Measurements from ENCODE around the gene ANKS3.

Gene ANKS3

GRCh38 chr16:4661661-4662060, 72.4 kb downstream of the ANKS3 start:
- no peak for TF ChIP-seq CTCF (IDR thresholded peaks at IDR 0.05; ENCODE audit: borderline replicate concordance, extremely low read depth, low read length, poor library complexity, severe bottlenecking)
- TF ChIP-seq EZH2 (IDR thresholded peaks at IDR 0.05; ENCODE audit: borderline replicate concordance, low read depth, low read length, severe bottlenecking), result no peak
- peak; percentile 64 for DNase-seq

GRCh38 chr16:4660454-4661007, 73.5 kb downstream of the ANKS3 start:
- H3K36me3 ChIP-seq (ENCODE audit: insufficient read depth, low read length), result peaks cover 56% of the 10 kb centered on the region

More at GRCh38 chr16:4661661-4662060, 72.4 kb downstream of the ANKS3 start:
- H3K79me2 ChIP-seq (ENCODE audit: insufficient read depth, low read length), result peaks cover 13% of the 10 kb centered on the region; the same call in 1 of the 2 replicates
- no peak overlapping the region for H3K27ac ChIP-seq (ENCODE audit: low read length)
- no peak overlapping the region for H3K4me2 ChIP-seq (ENCODE audit: insufficient read depth, low read length)
- no peaks in the 10 kb centered on the region for H3K27me3 ChIP-seq (ENCODE audit: insufficient read depth, low read length, poor library complexity)
- H4K20me1 ChIP-seq (ENCODE audit: insufficient read depth, low read length), result peaks cover 28% of the 10 kb centered on the region
- no peaks in the 10 kb centered on the region for H3K9me3 ChIP-seq (ENCODE audit: insufficient read depth, low read length, severe bottlenecking)
- no peak overlapping the region for H3K9ac ChIP-seq (ENCODE audit: low read depth, low read length)
- peak; percentile 50 for ATAC-seq (ENCODE audit: insufficient read depth, low read depth)
- H3K36me3 ChIP-seq (ENCODE audit: insufficient read depth, low read length), result peaks cover 52% of the 10 kb centered on the region
- H3K4me1 ChIP-seq (ENCODE audit: insufficient read depth, low read length), result peaks cover 11% of the 10 kb centered on the region
- H3K4me3 ChIP-seq (ENCODE audit: low read depth in 1 of 2, low read length in 2 of 2), result no peak overlapping the region
- no peak overlapping the region for H2AFZ ChIP-seq (ENCODE audit: low read depth, low read length)

GRCh38 chr16:4659363-4660353, 74.4 kb downstream of the ANKS3 start:
- no peaks in the 10 kb centered on the region for H3K9me3 ChIP-seq (ENCODE audit: insufficient read depth, low read length, severe bottlenecking)
- H3K36me3 ChIP-seq (ENCODE audit: insufficient read depth, low read length), result peaks cover 60% of the 10 kb centered on the region
- no peak for TF ChIP-seq EZH2 (IDR thresholded peaks at IDR 0.05; ENCODE audit: borderline replicate concordance, low read depth, low read length, severe bottlenecking)
- TF ChIP-seq CTCF (IDR thresholded peaks at IDR 0.05; ENCODE audit: borderline replicate concordance, extremely low read depth, low read length, poor library complexity, severe bottlenecking), result no peak
- H3K79me2 ChIP-seq (ENCODE audit: insufficient read depth, low read length), result peaks cover 13% of the 10 kb centered on the region; the same call in 1 of the 2 replicates
- H3K4me3 ChIP-seq (ENCODE audit: low read depth in 1 of 2, low read length in 2 of 2), result no peak overlapping the region
- no peak for ATAC-seq (ENCODE audit: insufficient read depth, low read depth)
- H3K4me1 ChIP-seq (ENCODE audit: insufficient read depth, low read length), result peaks cover 7% of the 10 kb centered on the region
- DNase-seq, result no peak
- H3K27me3 ChIP-seq (ENCODE audit: insufficient read depth, low read length, poor library complexity), result no peaks in the 10 kb centered on the region
- no peak overlapping the region for H2AFZ ChIP-seq (ENCODE audit: low read depth, low read length)
- H3K9ac ChIP-seq (ENCODE audit: low read depth, low read length), result no peak overlapping the region
- H3K4me2 ChIP-seq (ENCODE audit: insufficient read depth, low read length), result no peak overlapping the region
- peaks cover 33% of the 10 kb centered on the region for H4K20me1 ChIP-seq (ENCODE audit: insufficient read depth, low read length)
- H3K27ac ChIP-seq (ENCODE audit: low read length), result no peak overlapping the region

More at GRCh38 chr16:4660454-4661007, 73.5 kb downstream of the ANKS3 start:
- DNase-seq (peak; percentile 77), ATAC-seq (ENCODE audit: insufficient read depth, low read depth) (peak; percentile 69)
- Histone ChIP-seq H3K79me2 (ENCODE audit: insufficient read depth, low read length) (peaks cover 13% of the 10 kb centered on the region; the same call in 1 of the 2 replicates), H3K4me3 (ENCODE audit: low read depth in 1 of 2, low read length in 2 of 2) (no peak overlapping the region), H3K27me3 (ENCODE audit: insufficient read depth, low read length, poor library complexity) (no peaks in the 10 kb centered on the region), H3K27ac (ENCODE audit: low read length) (no peak overlapping the region), H2AFZ (ENCODE audit: low read depth, low read length) (no peak overlapping the region), H4K20me1 (ENCODE audit: insufficient read depth, low read length) (peaks cover 26% of the 10 kb centered on the region), H3K9ac (ENCODE audit: low read depth, low read length) (no peak overlapping the region), H3K4me1 (ENCODE audit: insufficient read depth, low read length) (peaks cover 11% of the 10 kb centered on the region), H3K9me3 (ENCODE audit: insufficient read depth, low read length, severe bottlenecking) (no peaks in the 10 kb centered on the region), H3K4me2 (ENCODE audit: insufficient read depth, low read length) (no peak overlapping the region)
- no peak for TF ChIP-seq EZH2 (IDR thresholded peaks at IDR 0.05; ENCODE audit: borderline replicate concordance, low read depth, low read length, severe bottlenecking)
- no peak for TF ChIP-seq CTCF (IDR thresholded peaks at IDR 0.05; ENCODE audit: borderline replicate concordance, extremely low read depth, low read length, poor library complexity, severe bottlenecking)

Data from DND-41 (cell line).